CD4-positive, alpha-beta T cell treated with Interleukin-15 for 4 hours (primary cell): ENCODE measurements around the gene MALRD1.

Experiments used
- DNase-seq: peaks from one replicate; pipeline ENCODE4 v3.0.0-alpha.2; 2020; ENCODE audit warnings: low spot score

Gene MALRD1

GRCh38 chr10:19231034-19231433 is 182.4 kb downstream of the MALRD1 start:
- no peak for DNase-seq

GRCh38 chr10:19245889-19246752 is 197.5 kb downstream of the MALRD1 start:
- no peak for DNase-seq

- no peak for DNase-seq
Measured at GRCh38 chr10:19247843-19248242, 199.2 kb downstream of the MALRD1 start.

- no peak for DNase-seq
Measured at GRCh38 chr10:19250546-19250945, 201.9 kb downstream of the MALRD1 start.

- DNase-seq = no peak
Measured at GRCh38 chr10:19252531-19252930, 203.9 kb downstream of the MALRD1 start.

- no peak for DNase-seq
Measured at GRCh38 chr10:19256331-19256730, 207.7 kb downstream of the MALRD1 start.

- DNase-seq = no peak
Measured at GRCh38 chr10:19263262-19263661, 214.7 kb downstream of the MALRD1 start.

- no peak for DNase-seq
Measured at GRCh38 chr10:19283285-19283684, 234.7 kb downstream of the MALRD1 start.

GRCh38 chr10:19283786-19284185 is 235.2 kb downstream of the MALRD1 start:
- DNase-seq = no peak

GRCh38 chr10:19290770-19291169 is 242.2 kb downstream of the MALRD1 start:
- no peak for DNase-seq

- no peak for DNase-seq
Measured at GRCh38 chr10:19294233-19294632, 245.6 kb downstream of the MALRD1 start.

- DNase-seq = no peak
Measured at GRCh38 chr10:19299645-19300044, 251.0 kb downstream of the MALRD1 start.

- no peak for DNase-seq
Measured at GRCh38 chr10:19302117-19302516, 253.5 kb downstream of the MALRD1 start.

GRCh38 chr10:19310066-19310465 is 261.5 kb downstream of the MALRD1 start:
- DNase-seq = no peak

- no peak for DNase-seq
Measured at GRCh38 chr10:19316204-19316870, 267.7 kb downstream of the MALRD1 start.

- DNase-seq = no peak
Measured at GRCh38 chr10:19317952-19318351, 269.4 kb downstream of the MALRD1 start.

- DNase-seq = no peak
Measured at GRCh38 chr10:19325581-19325980, 277.0 kb downstream of the MALRD1 start.

- DNase-seq = no peak
Measured at GRCh38 chr10:19328582-19328981, 280.0 kb downstream of the MALRD1 start.

- DNase-seq = no peak
Measured at GRCh38 chr10:19329475-19329874, 280.9 kb downstream of the MALRD1 start.

- DNase-seq = no peak
Measured at GRCh38 chr10:19332304-19332703, 283.7 kb downstream of the MALRD1 start.

GRCh38 chr10:19333631-19334030 is 285.0 kb downstream of the MALRD1 start:
- no peak for DNase-seq

- DNase-seq = no peak
Measured at GRCh38 chr10:19347621-19348020, 299.0 kb downstream of the MALRD1 start.

- no peak for DNase-seq
Measured at GRCh38 chr10:19367176-19367575, 318.6 kb downstream of the MALRD1 start.

- DNase-seq = no peak
Measured at GRCh38 chr10:19373988-19374387, 325.4 kb downstream of the MALRD1 start.
